Retinal pigment epithelial cell (primary cell): ENCODE measurements around the gene SLC24A5.
A peak's percentile ranks its signal among the peaks of the same experiment; 100 is the strongest.

Source experiments
- DNase-seq: peaks from one replicate; pipeline ENCODE4 v3.0.0-alpha.2; 2010; ENCODE audit warnings: low read depth
- H3K4me3 ChIP-seq: 2 replicates; pipeline ENCODE4 v1.5.1; 2011; ENCODE audit warnings: mild to moderate bottlenecking, low read length, control low read depth, moderate library complexity
- TF ChIP-seq, protein P1 (sequence below): conservative IDR thresholded peaks from 2 replicates; pipeline ENCODE4 v1.5.1; 2011; ENCODE audit warnings: low read depth, low read length, control low read depth, inconsistent platforms

Gene SLC24A5

DNA sequence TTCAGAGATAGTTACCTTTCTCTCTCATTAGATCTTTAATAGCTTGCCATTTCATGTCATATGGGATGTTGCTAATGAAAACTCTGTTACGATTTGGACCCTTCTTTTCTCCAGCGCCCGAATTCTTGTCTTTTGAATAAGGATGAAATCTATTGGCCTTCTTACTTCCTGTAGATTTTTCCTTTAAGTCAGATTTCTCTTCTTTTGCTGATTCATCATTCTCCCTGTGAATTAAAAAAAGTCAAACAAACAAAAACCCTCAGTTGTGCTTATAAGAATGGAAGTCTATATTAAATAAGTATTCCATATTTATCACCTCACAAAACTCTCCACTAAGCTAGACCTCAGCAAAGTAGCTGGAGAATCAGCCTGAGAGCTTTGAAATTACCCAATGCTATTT, 47.8 kb downstream of the SLC24A5 start:
- DNase-seq, result no peak
- TF ChIP-seq, protein P1, sequence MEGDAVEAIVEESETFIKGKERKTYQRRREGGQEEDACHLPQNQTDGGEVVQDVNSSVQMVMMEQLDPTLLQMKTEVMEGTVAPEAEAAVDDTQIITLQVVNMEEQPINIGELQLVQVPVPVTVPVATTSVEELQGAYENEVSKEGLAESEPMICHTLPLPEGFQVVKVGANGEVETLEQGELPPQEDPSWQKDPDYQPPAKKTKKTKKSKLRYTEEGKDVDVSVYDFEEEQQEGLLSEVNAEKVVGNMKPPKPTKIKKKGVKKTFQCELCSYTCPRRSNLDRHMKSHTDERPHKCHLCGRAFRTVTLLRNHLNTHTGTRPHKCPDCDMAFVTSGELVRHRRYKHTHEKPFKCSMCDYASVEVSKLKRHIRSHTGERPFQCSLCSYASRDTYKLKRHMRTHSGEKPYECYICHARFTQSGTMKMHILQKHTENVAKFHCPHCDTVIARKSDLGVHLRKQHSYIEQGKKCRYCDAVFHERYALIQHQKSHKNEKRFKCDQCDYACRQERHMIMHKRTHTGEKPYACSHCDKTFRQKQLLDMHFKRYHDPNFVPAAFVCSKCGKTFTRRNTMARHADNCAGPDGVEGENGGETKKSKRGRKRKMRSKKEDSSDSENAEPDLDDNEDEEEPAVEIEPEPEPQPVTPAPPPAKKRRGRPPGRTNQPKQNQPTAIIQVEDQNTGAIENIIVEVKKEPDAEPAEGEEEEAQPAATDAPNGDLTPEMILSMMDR, result no peak

DNA sequence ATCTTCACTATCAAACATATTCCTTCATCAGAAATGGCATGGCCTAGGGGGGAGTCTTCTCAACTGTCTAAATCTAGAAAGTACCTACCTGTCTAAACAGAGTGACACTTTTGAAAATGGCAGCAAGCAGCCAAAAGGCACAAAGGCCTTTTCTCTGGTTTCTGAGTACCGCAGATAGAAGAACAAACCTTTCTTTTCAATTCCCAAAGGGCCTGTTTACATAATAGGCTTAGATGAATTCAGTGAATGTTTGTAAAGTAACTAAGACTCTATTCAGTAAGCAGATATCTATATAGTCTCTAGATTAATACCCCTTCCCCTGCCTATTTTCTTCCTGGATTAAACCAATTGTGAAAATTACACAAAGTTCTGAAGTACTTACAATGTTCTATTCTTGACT, 50.2 kb downstream of the SLC24A5 start:
- no peak for DNase-seq
- no peak overlapping the region for H3K4me3 ChIP-seq
- TF ChIP-seq, protein P1, result no peak

More for the DNA sequence above, 47.8 kb downstream of the SLC24A5 start:
- no peak overlapping the region for H3K4me3 ChIP-seq

- TF ChIP-seq, protein P1, result no peak
- DNase-seq, result no peak
- H3K4me3 ChIP-seq, result no peak overlapping the region
Measured at GRCh38 chr15:48175126-48175525, 54.3 kb downstream of the SLC24A5 start.

- TF ChIP-seq, protein P1, result no peak
- DNase-seq, result no peak
- no peak overlapping the region for H3K4me3 ChIP-seq
Measured at GRCh38 chr15:48176112-48176511, 55.3 kb downstream of the SLC24A5 start.

GRCh38 chr15:48176957-48177356, 56.2 kb downstream of the SLC24A5 start:
- DNase-seq, result no peak
- H3K4me3 ChIP-seq, result peak overlapping the region; percentile 71

GRCh38 chr15:48177383-48177765, 56.6 kb downstream of the SLC24A5 start:
- H3K4me3 ChIP-seq, result peak overlapping the region; percentile 71
- peak; percentile 18 for DNase-seq
- TF ChIP-seq, protein P1, result no peak

More at GRCh38 chr15:48176957-48177356, 56.2 kb downstream of the SLC24A5 start:
- TF ChIP-seq, protein P1, result no peak

GRCh38 chr15:48177766-48178647, 57.2 kb downstream of the SLC24A5 start, which contains the start of gene MYEF2:
Gene MYEF2 (minus strand): TSS chr15:48178295. CDS start chr15:48178237, 58 bp downstream.
- DNase-seq, result peak; percentile 46
- TF ChIP-seq, protein P1, result no peak

More at GRCh38 chr15:48177766-48178647, 57.2 kb downstream of the SLC24A5 start, which contains the start of gene MYEF2:
- peak within 1 kb of the TSS; percentile 71 for H3K4me3 ChIP-seq
